ENCODE data around the gene PCDHA6. TPM values are rescaled to one million over a fixed set of nuclear protein-coding genes. Genes with fewer than 3 reads are reported as not detected.
"Not testable (repeated sequence)": the region's sequence is repeated elsewhere in the genome, so short reads cannot be mapped to it uniquely, and the experiment has no call there.

Gene PCDHA6
- total and polyA plus RNA-seq, 2 of the 4 experiments (the other 2 are of a cell fraction), result 0.03 TPM; not detected in 1

GRCh38 chr5:140848139-140849102 is 20.7 kb downstream of the PCDHA6 start, which contains the start of gene PCDHA9:
PCDHA9 (plus strand) TSS chr5:140848382; CDS start chr5:140848496, 114 bp downstream.
- H3K27me3 ChIP-seq (ENCODE audit: control insufficient read depth, insufficient read depth, low read length); BruUV-seq (replicated peaks); H3K4me3 ChIP-seq (ENCODE audit: insufficient read depth, low read depth, low read length); H2BK15ac ChIP-seq (ENCODE audit: low read depth, low read length); H4K20me1 ChIP-seq (ENCODE audit: insufficient read depth, low read length); H3K14ac ChIP-seq (replicated peaks; ENCODE audit: low read depth, low read length); H3K9me1 ChIP-seq (ENCODE audit: insufficient read depth, low read length); H3K27ac ChIP-seq (ENCODE audit: insufficient read depth, low read length); H2BK20ac ChIP-seq (ENCODE audit: low read depth, low read length); H2AK9ac ChIP-seq (replicated peaks; ENCODE audit: low read depth, low read length, poor library complexity); H3K4ac ChIP-seq (ENCODE audit: low read depth, low read length); H2AK5ac ChIP-seq (ENCODE audit: low read depth, low read length); CTCF ChIA-PET; H3K4me1 ChIP-seq (ENCODE audit: control insufficient read depth, insufficient read depth, low read length); H3K4me2 ChIP-seq (ENCODE audit: low read depth, low read length); in situ Hi-C loops (cut with MboI; ENCODE audit: low sequenced_read_pairs); H3K56ac ChIP-seq (ENCODE audit: extremely low read depth, insufficient read depth, low read length); POLR2A ChIA-PET (ENCODE audit: unreplicated experiment); H3K79me1 ChIP-seq (ENCODE audit: low read depth in 1 of 2, low read length in 2 of 2); DNase-seq; H4K8ac ChIP-seq (ENCODE audit: low read depth in 2 of 2, low read length in 2 of 2); intact Hi-C loops (cut with micrococcal nuclease); dilution Hi-C loops (cut with HindIII; ENCODE audit: low sequenced_read_pairs, unreplicated experiment); H3K18ac ChIP-seq (ENCODE audit: low read depth, low read length); ATAC-seq (ENCODE audit: low read depth); H3K9ac ChIP-seq (ENCODE audit: low read depth, low read length); H3K23ac ChIP-seq (ENCODE audit: low read depth, low read length); H3K36me3 ChIP-seq (ENCODE audit: control insufficient read depth, insufficient read depth, low read length); H2AFZ ChIP-seq (replicated peaks; ENCODE audit: low read length, poor library complexity); H2BK120ac ChIP-seq (ENCODE audit: low read depth, low read length); H4K91ac ChIP-seq (ENCODE audit: insufficient read depth, low read depth, low read length); H2BK5ac ChIP-seq (ENCODE audit: low read depth, low read length, poor library complexity, severe bottlenecking); H4K5ac ChIP-seq (ENCODE audit: low read depth, low read length): not testable (repeated sequence)
- peaks cover 13% of the 10 kb centered on the region for H3K9me3 ChIP-seq (ENCODE audit: control insufficient read depth, insufficient read depth, low read length)
- 27% methylated on average over 12 of the region's 48 CpGs; no CpG with 5 or more reads in 1 of the 2 experiments for WGBS, 2 experiments (ENCODE audit: extremely low coverage in 2 of 2, insufficient read length in 1 of 2)
- 0 out of 2 replicates have a peak, but pooled peaks have one; percentile 10 for TF ChIP-seq USF2 (IDR thresholded peaks at IDR 0.05; ENCODE audit: low read depth, low read length)

GRCh38 chr5:140849831-140850634 is 22.3 kb downstream of the PCDHA6 start:
- intact Hi-C loops (cut with micrococcal nuclease); H4K5ac ChIP-seq (ENCODE audit: low read depth, low read length); CTCF ChIA-PET; in situ Hi-C loops (cut with MboI; ENCODE audit: low sequenced_read_pairs); ATAC-seq (ENCODE audit: low read depth); H4K20me1 ChIP-seq (ENCODE audit: insufficient read depth, low read length); H3K79me1 ChIP-seq (ENCODE audit: low read depth in 1 of 2, low read length in 2 of 2); H2BK120ac ChIP-seq (ENCODE audit: low read depth, low read length); H3K56ac ChIP-seq (ENCODE audit: extremely low read depth, insufficient read depth, low read length); H3K4ac ChIP-seq (ENCODE audit: low read depth, low read length); H3K9ac ChIP-seq (ENCODE audit: low read depth, low read length); DNase-seq; H3K18ac ChIP-seq (ENCODE audit: low read depth, low read length); BruUV-seq (replicated peaks); POLR2A ChIA-PET (ENCODE audit: unreplicated experiment); H4K91ac ChIP-seq (ENCODE audit: insufficient read depth, low read depth, low read length); H3K4me3 ChIP-seq (ENCODE audit: insufficient read depth, low read depth, low read length); H2AK9ac ChIP-seq (replicated peaks; ENCODE audit: low read depth, low read length, poor library complexity); H3K4me2 ChIP-seq (ENCODE audit: low read depth, low read length); H4K8ac ChIP-seq (ENCODE audit: low read depth in 2 of 2, low read length in 2 of 2); H3K4me1 ChIP-seq (ENCODE audit: control insufficient read depth, insufficient read depth, low read length); H2BK5ac ChIP-seq (ENCODE audit: low read depth, low read length, poor library complexity, severe bottlenecking); H3K27ac ChIP-seq (ENCODE audit: insufficient read depth, low read length); H3K23ac ChIP-seq (ENCODE audit: low read depth, low read length); H2AK5ac ChIP-seq (ENCODE audit: low read depth, low read length); H2BK15ac ChIP-seq (ENCODE audit: low read depth, low read length); H3K14ac ChIP-seq (replicated peaks; ENCODE audit: low read depth, low read length); dilution Hi-C loops (cut with HindIII; ENCODE audit: low sequenced_read_pairs, unreplicated experiment); H3K27me3 ChIP-seq (ENCODE audit: control insufficient read depth, insufficient read depth, low read length); H2AFZ ChIP-seq (replicated peaks; ENCODE audit: low read length, poor library complexity); H3K9me1 ChIP-seq (ENCODE audit: insufficient read depth, low read length); H2BK20ac ChIP-seq (ENCODE audit: low read depth, low read length); H3K36me3 ChIP-seq (ENCODE audit: control insufficient read depth, insufficient read depth, low read length): not testable (repeated sequence)
- WGBS, 2 experiments (ENCODE audit: extremely low coverage in 2 of 2, insufficient read length in 1 of 2), result 46% methylated on average over 75 of the region's 101 CpGs; no CpG with 5 or more reads in 1 of the 2 experiments
- peaks cover 12% of the 10 kb centered on the region for H3K9me3 ChIP-seq (ENCODE audit: control insufficient read depth, insufficient read depth, low read length)
